ENCODE data around the gene TPCN2.

DNA sequence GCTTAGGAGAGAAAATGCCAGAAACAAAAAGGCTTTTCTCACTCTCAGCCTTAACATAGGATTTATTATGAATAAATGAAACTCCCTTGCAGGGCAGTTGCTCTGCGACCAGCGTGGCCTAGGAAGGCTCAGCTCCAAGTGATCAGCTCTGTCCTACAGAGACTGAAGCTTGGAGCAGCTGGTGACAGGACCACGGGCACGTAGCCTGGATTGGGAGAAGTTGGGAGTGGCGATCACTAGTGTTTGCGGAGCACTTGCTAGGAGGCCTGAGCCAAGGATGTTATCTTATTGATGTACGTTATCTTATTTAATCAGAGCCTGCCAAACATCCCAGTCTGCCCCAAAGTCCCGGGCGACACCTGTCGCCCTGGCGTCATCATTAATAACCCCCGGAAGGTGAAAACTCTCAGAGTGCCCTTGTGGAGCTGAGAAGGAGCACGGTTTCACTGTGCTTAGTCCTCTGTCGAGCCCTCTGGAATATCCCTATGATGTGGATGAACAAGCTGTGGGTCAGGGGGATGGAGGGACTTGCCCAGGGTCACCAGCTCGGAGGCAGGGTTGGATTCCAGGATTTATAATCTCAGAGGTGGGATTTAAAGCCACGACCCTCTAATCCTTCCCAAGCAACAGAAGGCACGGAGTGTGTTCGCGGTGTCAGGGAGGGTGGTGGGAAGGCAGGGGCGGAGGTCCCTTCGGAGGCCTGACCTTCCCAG is 66.2 kb downstream of the TPCN2 start:
- TF ChIP-seq, protein P1, sequence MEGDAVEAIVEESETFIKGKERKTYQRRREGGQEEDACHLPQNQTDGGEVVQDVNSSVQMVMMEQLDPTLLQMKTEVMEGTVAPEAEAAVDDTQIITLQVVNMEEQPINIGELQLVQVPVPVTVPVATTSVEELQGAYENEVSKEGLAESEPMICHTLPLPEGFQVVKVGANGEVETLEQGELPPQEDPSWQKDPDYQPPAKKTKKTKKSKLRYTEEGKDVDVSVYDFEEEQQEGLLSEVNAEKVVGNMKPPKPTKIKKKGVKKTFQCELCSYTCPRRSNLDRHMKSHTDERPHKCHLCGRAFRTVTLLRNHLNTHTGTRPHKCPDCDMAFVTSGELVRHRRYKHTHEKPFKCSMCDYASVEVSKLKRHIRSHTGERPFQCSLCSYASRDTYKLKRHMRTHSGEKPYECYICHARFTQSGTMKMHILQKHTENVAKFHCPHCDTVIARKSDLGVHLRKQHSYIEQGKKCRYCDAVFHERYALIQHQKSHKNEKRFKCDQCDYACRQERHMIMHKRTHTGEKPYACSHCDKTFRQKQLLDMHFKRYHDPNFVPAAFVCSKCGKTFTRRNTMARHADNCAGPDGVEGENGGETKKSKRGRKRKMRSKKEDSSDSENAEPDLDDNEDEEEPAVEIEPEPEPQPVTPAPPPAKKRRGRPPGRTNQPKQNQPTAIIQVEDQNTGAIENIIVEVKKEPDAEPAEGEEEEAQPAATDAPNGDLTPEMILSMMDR (IDR thresholded peaks at IDR 0.05) = no peak
- peak; percentile 27 for TF ChIP-seq POLR2AphosphoS5 (IDR thresholded peaks at IDR 0.05)
- no peak for TF ChIP-seq POLR2A (IDR thresholded peaks at IDR 0.05)
